Kidney (tissue), 14 donors: ENCODE data around the gene DGKG. TPM values are rescaled to one million over a fixed set of nuclear protein-coding genes. Genes with fewer than 3 reads are reported as not detected.

Experiments
- DNase-seq, 5 donors: peaks; one replicate each; pipeline ENCODE4 v3.0.0-alpha.2; 2013 to 2020
- FAIRE-seq: peaks from 2 replicates; lab custom pipeline; 2012; peaks lifted over from hg19 to GRCh38; lab: Jason Lieb, UNC
- H3K27ac ChIP-seq, 2 donors: one replicate each; pipeline ENCODE4 v1.7.0; 2013; ENCODE audit warnings: low read depth in 2 of 2, low read length in 2 of 2, inconsistent platforms in 1 of 2
- H3K27me3 ChIP-seq: one replicate; pipeline ENCODE4 v1.7.1; 2013; ENCODE audit warnings: low read length, inconsistent platforms; ENCODE audit not compliant: control insufficient read depth, insufficient read depth
- H3K36me3 ChIP-seq, 3 donors: one replicate each; pipeline versions ENCODE4 v1.7.0 to v1.7.1; 2013; ENCODE audit warnings: low read length in 3 of 3, control low read depth in 1 of 3, inconsistent platforms in 1 of 3; ENCODE audit not compliant: insufficient read depth in 3 of 3, control insufficient read depth in 2 of 3
- H3K4me1 ChIP-seq, 3 donors: one replicate each; pipeline versions ENCODE4 v1.7.0 to v1.7.1; 2013; ENCODE audit warnings: low read length in 3 of 3, inconsistent platforms in 1 of 3, low read depth in 1 of 3; ENCODE audit not compliant: control insufficient read depth in 2 of 3, insufficient read depth in 2 of 3
- H3K4me3 ChIP-seq, 3 donors: one replicate each; pipeline versions ENCODE4 v1.7.0 to v1.8.1; 2013; ENCODE audit warnings: low read length in 3 of 3, control low read depth in 1 of 3, inconsistent platforms in 1 of 3
- H3K9ac ChIP-seq, 3 donors: one replicate each; pipeline versions ENCODE4 v1.7.0 to v1.7.1; 2013; ENCODE audit warnings: low read length in 3 of 3, control low read depth in 1 of 3, inconsistent platforms in 1 of 3
- H3K9me3 ChIP-seq, 3 donors: one replicate each; pipeline versions ENCODE4 v1.7.0 to v1.7.1; 2013; ENCODE audit warnings: low read length in 3 of 3, control low read depth in 1 of 3, inconsistent platforms in 1 of 3; ENCODE audit not compliant: control insufficient read depth in 2 of 3, insufficient read depth in 1 of 3
- intact Hi-C: fragments of 100-400 bp; cut with DNase I; formaldehyde crosslinking; loops from one replicate; pipeline ENCODE4 v1.11.1; 2022
- polyA plus RNA-seq: library from polyadenylated mRNA; stranded (reverse); fragments of 350-450 nt; fragmentation: Illumina TruSeq; extraction: RNeasy Lipid Tissue Mini Kit (QIAGEN cat#74804); gene quantifications from one replicate; pipeline ENCODE4 v1.2.3, GENCODE V29; 2014; ENCODE audit warnings: low read depth, low replicate concordance; ENCODE audit not compliant: insufficient read depth
- total RNA-seq: library from RNA; stranded (reverse); fragmentation: NEBNext Ultra II Directional; extraction: Animal tissue kit (Norgen Biotek cat#: 25700); gene quantifications from one replicate; pipeline ENCODE4 v1.2.1, GENCODE V29; 2021
- TF ChIP-seq, protein P1 (sequence below): IDR thresholded peaks from 3 replicates; pipeline ENCODE4 v1.5.1; 2012; ENCODE audit warnings: mild to moderate bottlenecking, moderate library complexity, borderline replicate concordance; ENCODE audit not compliant: insufficient read depth; ENCODE audit errors: extremely low read depth
- donor health status: control.
- donor health status: control.
- donor health status: control.
- donor health status: control.
- donor health status: control.
- donor health status: DM: yes; HTN: yes; CAD: no.
- donor health status: Normal renal cell carcinoma (clear cell type).

The DGKG gene
- total and polyA plus RNA-seq, 2 donors from 2014 or later: 0.95 to 11.4 TPM

DNA sequence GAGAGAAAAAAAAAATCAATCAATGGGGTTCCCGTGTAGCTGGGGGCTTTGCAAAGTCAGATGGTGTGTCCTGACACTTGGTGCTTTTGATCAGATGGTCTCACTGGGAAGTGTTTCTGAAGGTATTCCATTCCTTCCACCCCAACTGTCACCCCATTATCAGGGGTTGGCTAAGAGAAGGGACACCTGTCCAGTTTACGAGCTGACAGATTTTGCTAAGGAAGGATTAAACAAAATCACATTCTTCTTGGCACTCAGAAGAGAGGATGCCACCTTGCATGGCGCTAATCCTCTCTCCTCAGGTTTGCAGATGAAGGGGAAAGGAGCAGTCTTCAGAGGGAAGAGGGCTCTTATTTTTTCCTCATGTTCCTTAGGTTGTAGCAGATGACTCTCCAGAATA lies 149.4 kb downstream of the DGKG start:
- H3K27ac ChIP-seq: no peak overlapping the region
- no peak for FAIRE-seq
- intact Hi-C loops: no loop called here

DNA sequence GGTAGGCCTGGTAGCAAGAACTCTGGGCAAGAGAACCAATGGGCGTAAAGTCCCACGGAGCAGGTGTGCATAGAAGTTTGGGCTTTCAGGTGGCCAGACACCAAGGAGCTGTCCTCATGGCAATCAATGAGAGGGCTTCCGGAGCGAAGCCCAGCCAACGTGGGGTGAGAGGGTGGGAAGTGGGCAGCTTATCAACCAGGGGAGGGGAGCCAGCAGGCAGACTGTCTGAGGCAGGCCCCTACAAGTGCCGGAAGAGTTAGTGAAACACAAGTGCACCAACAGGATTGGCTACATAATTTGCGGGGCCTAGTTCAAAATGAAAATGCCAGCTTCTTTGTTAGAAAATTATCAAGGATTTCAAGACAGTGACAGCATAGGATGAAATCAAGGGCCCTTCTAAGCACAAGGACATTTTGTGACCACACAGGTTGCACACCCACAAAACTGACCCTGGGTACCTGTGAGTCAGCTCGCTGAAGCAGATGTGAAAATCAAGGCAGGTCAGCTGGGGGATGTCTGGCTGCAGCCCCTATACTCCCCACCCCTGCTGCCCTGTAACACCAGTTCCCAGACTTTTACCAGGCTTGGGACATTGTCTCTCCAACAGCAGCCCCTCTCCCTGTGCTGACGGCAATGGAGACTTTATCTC lies 151.1 kb downstream of the DGKG start:
- intact Hi-C loops: no loop called here
- Histone ChIP-seq H3K36me3 (no peaks in the 10 kb centered on the region), H3K9me3 (no peaks in the 10 kb centered on the region), H3K9ac (no peak overlapping the region), H3K4me3 (no peak overlapping the region), H3K27me3 (no peaks in the 10 kb centered on the region), H3K4me1 (peaks cover 0 to 6% (median 0%) of the 10 kb centered on the region in 3 donors), H3K27ac (no peak overlapping the region)
- TF ChIP-seq, protein P1, sequence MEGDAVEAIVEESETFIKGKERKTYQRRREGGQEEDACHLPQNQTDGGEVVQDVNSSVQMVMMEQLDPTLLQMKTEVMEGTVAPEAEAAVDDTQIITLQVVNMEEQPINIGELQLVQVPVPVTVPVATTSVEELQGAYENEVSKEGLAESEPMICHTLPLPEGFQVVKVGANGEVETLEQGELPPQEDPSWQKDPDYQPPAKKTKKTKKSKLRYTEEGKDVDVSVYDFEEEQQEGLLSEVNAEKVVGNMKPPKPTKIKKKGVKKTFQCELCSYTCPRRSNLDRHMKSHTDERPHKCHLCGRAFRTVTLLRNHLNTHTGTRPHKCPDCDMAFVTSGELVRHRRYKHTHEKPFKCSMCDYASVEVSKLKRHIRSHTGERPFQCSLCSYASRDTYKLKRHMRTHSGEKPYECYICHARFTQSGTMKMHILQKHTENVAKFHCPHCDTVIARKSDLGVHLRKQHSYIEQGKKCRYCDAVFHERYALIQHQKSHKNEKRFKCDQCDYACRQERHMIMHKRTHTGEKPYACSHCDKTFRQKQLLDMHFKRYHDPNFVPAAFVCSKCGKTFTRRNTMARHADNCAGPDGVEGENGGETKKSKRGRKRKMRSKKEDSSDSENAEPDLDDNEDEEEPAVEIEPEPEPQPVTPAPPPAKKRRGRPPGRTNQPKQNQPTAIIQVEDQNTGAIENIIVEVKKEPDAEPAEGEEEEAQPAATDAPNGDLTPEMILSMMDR: no peak
- FAIRE-seq (no peak), DNase-seq (no peak)

More for the DNA sequence above, 149.4 kb downstream of the DGKG start:
- no peak for DNase-seq
- Histone ChIP-seq H3K4me3 (no peak overlapping the region), H3K36me3 (no peaks in the 10 kb centered on the region), H3K27me3 (no peaks in the 10 kb centered on the region), H3K9ac (no peak overlapping the region), H3K4me1 (peaks cover 0 to 6% (median 0%) of the 10 kb centered on the region in 3 donors), H3K9me3 (no peaks in the 10 kb centered on the region)
- TF ChIP-seq, protein P1: no peak

DNA sequence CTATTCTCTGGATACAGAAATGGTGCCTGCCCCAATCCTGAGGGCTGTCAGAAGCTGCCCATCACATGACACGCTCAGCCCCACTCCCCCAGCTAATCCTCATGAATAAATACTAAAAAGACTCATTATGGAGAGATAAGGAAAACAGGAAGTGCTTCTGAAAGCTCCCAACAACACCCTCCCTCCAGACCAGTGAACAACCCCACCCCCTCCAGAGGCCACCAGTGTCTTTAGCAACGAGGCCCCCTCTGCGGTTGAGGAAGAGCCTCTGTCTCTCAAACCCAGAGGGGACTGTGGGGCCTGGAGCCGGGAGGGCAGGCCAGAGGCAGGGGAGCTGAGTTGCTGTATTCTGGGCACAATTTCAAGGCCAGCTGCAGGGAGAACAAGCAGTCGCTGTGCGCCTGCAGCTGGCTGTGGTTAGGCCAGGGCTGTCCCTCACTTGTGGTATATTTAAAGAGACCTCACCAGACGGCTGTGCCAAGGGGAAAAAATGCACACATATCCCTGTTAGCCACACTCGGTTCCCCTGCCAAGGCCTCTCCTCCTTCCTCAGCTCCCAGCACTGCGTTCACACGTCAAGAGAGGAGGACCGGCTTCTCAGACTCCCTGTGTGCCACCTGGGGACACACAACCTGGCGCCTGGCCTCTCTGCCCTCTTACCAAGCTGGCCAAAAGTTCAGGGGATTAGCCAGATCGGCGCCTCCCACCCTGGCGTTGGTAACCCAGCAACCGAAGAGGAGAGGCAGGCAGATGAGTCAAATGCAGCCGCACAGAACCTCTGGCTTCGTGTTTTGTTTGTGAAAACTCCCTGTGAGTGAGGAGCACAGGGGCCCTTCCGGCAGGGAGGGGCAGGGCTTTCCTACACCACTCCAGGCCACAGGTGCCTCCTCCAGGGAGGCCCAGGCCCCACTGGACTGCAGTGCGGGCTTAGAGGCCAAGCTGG lies 152.0 kb downstream of the DGKG start:
- FAIRE-seq (no peak), DNase-seq (peak; percentile 54 to 77 (median 60))
- Histone ChIP-seq H3K9me3 (no peaks in the 10 kb centered on the region), H3K4me1 (peaks cover 0 to 6% (median 0%) of the 10 kb centered on the region in 3 donors), H3K36me3 (no peaks in the 10 kb centered on the region), H3K27ac (no peak overlapping the region), H3K27me3 (no peaks in the 10 kb centered on the region), H3K9ac (no peak overlapping the region), H3K4me3 (no peak overlapping the region)
- intact Hi-C loops: no loop called here
- TF ChIP-seq, protein P1: no peak
